ENCODE measurements around the gene DBNDD2.
A peak's percentile ranks its signal among the peaks of the same experiment; 100 is the strongest.

Gene DBNDD2

GRCh38 chr20:45419188-45420091 lies 11.4 kb downstream of the DBNDD2 start:
- DNase-seq = no peak

GRCh38 chr20:45420125-45420524 lies 12.0 kb downstream of the DBNDD2 start:
- no peak for DNase-seq

GRCh38 chr20:45423700-45424099 lies 15.6 kb downstream of the DBNDD2 start:
- DNase-seq = no peak

GRCh38 chr20:45425561-45425960 lies 17.5 kb downstream of the DBNDD2 start:
- no peak for DNase-seq

DNA sequence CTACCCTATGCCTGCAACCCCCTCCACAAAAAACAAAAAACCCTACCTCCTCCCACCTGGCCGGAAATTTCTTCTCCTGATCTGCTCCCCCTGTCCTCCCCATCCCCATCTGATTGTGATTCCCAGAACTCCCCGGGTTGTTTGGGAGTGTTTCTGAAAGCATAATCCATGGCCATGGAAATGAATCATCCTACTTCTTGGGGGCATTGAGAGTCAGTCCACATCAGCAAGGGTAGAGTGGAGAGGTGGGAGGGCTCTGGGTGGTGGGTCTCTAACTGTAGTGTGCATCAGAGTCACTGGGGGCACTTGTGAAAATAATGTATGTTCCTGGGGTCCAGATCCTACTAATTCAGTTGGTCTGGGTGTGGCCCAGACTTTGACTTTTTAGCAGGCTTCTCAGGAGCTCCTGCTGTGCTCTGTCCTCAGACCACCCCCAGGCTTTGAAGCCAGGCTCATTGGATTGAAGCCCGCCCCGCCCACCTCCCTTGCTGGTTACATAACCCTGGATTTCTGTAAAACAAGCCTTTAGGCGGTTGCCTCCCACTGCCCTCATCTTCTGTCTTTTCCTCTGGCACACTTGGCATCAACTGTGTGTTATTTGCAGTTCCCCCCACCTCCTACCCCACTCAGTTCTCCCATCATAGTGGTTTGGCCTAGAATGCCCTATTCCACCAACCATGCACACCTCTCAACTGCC lies 18.4 kb downstream of the DBNDD2 start:
- no peak for DNase-seq

DNA sequence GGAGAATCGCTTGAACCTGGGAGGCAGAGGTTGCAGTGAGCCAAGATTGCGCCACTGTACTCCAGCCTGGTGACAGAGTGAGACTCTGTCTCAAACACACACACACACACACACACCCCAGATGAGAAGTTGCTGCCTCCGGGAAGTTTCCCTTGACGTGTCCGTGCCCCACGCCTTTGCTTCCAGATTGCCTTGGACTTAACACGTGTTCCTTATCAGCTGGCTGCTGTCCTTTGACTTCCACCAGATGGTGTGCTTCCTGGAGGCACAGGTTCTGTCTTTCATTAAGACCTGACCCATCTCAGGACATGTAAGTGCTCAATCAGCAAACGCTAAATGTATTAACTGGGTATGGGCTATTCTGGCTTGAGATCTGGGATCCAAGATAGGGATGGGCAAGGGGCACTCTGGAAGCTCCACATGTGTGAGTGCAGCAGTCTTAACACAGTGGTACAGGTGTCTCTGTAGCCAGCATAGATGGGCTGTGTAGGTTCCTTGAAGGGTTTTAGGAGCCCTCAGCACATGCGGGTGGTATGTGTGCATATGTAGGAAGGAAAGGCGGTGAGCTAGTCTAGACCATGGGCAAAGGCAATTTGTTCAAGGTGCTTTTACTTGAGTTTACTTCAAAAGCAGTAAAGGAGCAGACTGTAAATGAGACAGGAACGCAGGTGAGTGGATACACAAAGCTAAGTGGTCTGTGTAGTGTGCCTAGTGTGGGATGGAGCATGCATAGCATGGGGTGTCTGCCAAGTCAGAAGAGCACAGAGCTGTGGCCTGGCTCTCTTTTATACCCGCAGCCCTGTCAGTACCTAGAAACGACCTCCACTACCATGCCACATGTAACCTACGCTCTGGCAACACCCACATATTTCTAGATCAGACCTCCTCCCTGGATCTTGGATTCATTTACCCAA lies 19.4 kb downstream of the DBNDD2 start:
- no peak for DNase-seq

DNA sequence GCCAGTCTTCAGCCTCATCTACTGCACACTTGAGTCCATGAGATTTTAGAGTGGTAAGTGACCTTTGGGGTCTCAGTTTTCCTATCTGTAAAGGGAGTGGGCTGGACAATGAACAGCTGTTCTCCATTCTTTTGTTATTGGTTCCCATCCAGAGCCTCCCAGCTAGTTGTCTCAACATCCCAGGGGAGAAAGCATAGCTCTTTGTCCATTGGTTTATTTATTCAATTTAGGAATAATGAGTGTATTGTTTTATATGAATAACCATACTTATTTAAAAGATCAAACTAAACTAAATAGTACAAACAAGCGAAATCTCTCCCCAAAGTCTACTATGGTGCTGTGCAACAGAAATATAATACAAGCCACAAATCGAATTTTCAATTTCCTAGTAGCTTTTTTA lies 21.5 kb downstream of the DBNDD2 start:
- DNase-seq = no peak

- no peak for DNase-seq
Observed at GRCh38 chr20:45432294-45432693, 24.2 kb downstream of the DBNDD2 start.

GRCh38 chr20:45433316-45433715 lies 25.2 kb downstream of the DBNDD2 start:
- peak; percentile 49 for DNase-seq

DNA sequence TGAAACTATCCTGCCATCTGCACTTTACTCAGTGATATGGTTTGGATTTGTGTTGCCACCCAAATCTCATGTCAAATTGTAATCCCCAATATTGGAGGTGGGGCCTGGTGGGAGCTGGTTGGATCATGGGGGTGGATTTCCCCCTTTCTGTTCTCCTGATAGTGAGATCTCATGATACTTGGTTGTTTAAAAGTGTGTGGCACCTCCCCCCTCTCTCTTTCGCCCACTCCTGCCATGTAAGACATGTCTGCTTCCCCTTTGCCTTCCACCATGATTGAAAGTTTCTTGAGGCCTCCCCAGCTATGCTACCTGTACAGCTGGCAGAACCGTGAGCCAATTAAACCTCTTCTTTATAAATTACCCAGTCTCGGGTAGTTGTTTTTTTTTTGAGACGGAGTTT lies 25.9 kb downstream of the DBNDD2 start:
- DNase-seq = no peak

GRCh38 chr20:45436732-45437485 lies 28.8 kb downstream of the DBNDD2 start:
- peak; percentile 85 for DNase-seq

DNA sequence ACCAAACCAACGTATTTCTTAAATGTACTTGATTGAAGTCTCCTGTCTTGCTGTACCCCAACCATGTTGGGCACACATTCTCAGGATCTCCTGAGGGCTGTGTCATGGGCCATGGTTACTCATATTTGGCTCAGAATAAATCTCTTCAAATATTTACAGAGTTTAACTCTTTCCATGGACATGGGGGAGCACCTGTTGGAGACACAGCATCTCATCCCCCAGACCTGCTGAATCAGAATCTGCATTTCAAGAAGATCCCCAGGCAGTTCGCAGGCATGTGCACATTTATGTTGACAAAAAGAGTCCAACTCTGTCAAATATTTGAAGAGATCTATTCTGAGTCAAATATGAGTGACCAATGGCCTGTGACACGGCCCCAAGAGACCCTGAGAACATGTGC lies 32.3 kb downstream of the DBNDD2 start:
- no peak for DNase-seq

GRCh38 chr20:45440891-45441685 lies 33.0 kb downstream of the DBNDD2 start:
- no peak for DNase-seq

- DNase-seq = no peak
Observed at GRCh38 chr20:45441746-45442145, 33.7 kb downstream of the DBNDD2 start.

- DNase-seq = no peak
Observed at GRCh38 chr20:45444050-45444449, 36.0 kb downstream of the DBNDD2 start.

DNA sequence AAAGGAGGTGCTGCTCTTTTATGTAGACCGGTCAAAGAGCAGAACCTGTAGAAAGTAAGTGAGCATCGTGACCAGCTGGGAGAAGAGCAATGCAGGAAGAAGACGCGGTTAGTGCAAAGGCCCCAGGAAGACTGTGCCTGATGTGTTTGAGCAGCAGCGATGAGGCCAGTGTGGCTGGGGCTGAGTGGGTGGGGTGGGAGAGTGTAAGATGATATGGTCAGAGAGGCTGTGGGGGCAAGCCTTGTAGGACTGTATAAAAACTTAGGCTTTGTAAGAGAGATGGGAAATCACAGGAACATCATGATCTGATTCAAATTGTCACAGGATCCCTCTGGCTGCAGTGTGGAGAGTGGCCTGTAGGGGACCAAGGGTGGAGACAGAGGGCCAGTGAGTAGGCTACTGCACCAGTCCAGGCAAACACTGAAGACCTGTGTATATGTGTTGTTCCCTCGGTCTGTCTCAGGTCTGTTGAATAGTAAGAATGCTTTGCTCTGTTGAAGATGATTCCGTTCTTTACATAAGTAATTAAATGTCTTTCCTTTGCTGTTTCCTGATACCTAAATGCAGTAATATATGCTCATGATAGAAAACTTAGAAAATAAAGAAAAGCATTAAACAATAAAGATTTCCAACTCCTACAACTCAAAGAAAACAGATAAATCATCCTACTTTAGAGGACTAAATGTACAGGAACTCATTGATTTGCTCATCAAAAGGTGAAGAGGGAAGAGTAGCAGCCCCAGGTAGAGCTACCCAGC lies 37.9 kb downstream of the DBNDD2 start:
- DNase-seq = no peak

- no peak for DNase-seq
Observed at GRCh38 chr20:45448270-45448669, 40.2 kb downstream of the DBNDD2 start.

- no peak for DNase-seq
Observed at GRCh38 chr20:45449528-45449927, 41.4 kb downstream of the DBNDD2 start.

DNA sequence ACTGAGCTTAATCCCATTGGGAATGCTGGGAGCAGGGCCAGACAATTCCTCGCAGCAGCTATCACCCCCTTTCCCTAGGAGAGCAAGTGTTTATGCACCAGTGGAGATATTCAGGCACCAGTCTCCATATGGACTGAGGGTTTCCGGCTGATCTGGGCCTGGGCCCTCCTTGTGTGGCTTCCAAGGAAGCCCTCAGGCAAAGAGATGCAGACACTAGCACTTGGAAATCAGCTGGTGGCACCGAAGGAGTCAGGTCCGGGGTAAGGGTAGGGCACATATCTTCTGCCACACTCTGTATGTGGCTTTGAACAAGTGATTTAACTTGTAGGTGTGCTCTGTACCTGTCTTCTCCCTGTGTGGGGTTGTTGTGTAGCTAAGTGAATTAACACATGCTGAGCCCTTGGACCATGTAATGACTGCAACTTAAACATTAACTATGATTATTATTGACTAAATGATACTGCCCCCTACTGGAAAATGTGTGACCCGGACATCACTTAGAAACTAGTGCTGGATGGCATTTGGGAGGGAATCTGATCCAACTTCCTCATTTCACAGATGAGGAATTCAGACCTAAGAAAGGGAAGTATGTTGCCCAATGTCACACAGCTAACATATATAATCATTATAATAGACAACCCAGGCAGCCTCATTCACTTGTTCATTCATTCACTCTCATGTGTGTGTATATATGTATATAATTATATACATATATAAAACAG lies 42.2 kb downstream of the DBNDD2 start:
- no peak for DNase-seq

DNA sequence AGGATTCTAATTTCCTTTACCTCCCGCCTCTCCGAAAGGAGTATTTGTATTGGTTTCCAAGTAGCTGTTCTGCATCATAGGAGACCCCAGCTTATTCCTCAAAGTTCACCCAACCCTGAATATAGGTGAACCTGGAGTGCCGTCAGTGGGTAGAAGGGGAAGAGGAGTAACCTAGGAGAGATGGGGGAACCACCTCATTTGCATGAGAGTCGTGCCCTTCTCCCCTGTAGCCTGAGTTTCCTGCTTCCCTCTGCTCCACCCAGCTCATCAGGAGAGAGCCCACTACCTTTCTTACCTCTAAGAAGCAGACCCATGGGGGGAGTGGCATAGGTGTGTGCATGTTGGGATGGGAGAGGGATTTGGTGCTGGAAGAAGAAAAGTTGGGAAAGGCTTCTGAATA lies 44.1 kb downstream of the DBNDD2 start:
- DNase-seq = no peak

Measured in femur (tissue), 1 donor.